HepG2 (cell line): Measurements from ENCODE around the gene VWA7. TPM values are rescaled to one million over a fixed set of nuclear protein-coding genes. Genes with fewer than 3 reads are reported as not detected.

Source experiments
- AHDC1 ChIP-seq: sonication (generic); formaldehyde crosslinking; IDR thresholded peaks from 2 replicates; pipeline ENCODE4 v1.5.1; 2020; ENCODE audit warnings: mild to moderate bottlenecking, missing genetic modification reagents, borderline replicate concordance
- CREBL2 ChIP-seq: sonication (generic); formaldehyde crosslinking; IDR thresholded peaks from 2 replicates; pipeline ENCODE4 v1.8.1; 2023; ENCODE audit warnings: missing genetic modification reagents, mild to moderate bottlenecking, borderline replicate concordance
- DZIP1 ChIP-seq: sonication (generic); formaldehyde crosslinking; IDR thresholded peaks from 2 replicates; pipeline ENCODE4 v1.5.0; 2020; ENCODE audit warnings: mild to moderate bottlenecking, missing genetic modification reagents
- ESRRA ChIP-seq: sonication (generic); formaldehyde crosslinking; IDR thresholded peaks from 2 replicates; pipeline ENCODE4 v1.5.1; 2020; ENCODE audit warnings: mild to moderate bottlenecking, low read depth, missing genetic modification reagents
- FOXO4 ChIP-seq: sonication (generic); formaldehyde crosslinking; conservative IDR thresholded peaks from 2 replicates; pipeline ENCODE4 v1.8.1; 2023; ENCODE audit warnings: missing genetic modification reagents
- HNRNPLL ChIP-seq: fragments of 200-400 bp; formaldehyde crosslinking; IDR thresholded peaks from 2 replicates; pipeline ENCODE4 v1.6.1; 2017; ENCODE audit warnings: mild to moderate bottlenecking, low read depth, low read length; ENCODE audit not compliant: poor library complexity, severe bottlenecking
- LBX2 ChIP-seq: sonication (generic); formaldehyde crosslinking; IDR thresholded peaks from 2 replicates; pipeline ENCODE4 v1.5.0; 2020; ENCODE audit warnings: missing genetic modification reagents, mild to moderate bottlenecking, borderline replicate concordance
- MEF2D ChIP-seq: sonication (generic); formaldehyde crosslinking; IDR thresholded peaks from 2 replicates; pipeline ENCODE4 v1.5.1; 2020; ENCODE audit warnings: mild to moderate bottlenecking, missing genetic modification reagents
- POLR2G ChIP-seq: fragments of 200-400 bp; formaldehyde crosslinking; IDR thresholded peaks from 2 replicates; pipeline ENCODE4 v1.6.1; 2018; ENCODE audit warnings: mild to moderate bottlenecking, low read depth, low read length, moderate library complexity
- RAD21 ChIP-seq: fragments of 450-650 bp; formaldehyde crosslinking; IDR thresholded peaks from 2 replicates; pipeline ENCODE4 v1.5.0; 2020; ENCODE audit warnings: mild to moderate bottlenecking
- RFXANK ChIP-seq: IDR thresholded peaks from 2 replicates; pipeline ENCODE4 v1.6.1; 2016
- ZBTB44 ChIP-seq: sonication (generic); formaldehyde crosslinking; IDR thresholded peaks from 2 replicates; pipeline ENCODE4 v1.4.0; 2020; ENCODE audit warnings: missing genetic modification reagents
- ZC3H13 ChIP-seq: sonication (generic); formaldehyde crosslinking; IDR thresholded peaks from 2 replicates; pipeline ENCODE4 v1.8.1; 2023; ENCODE audit warnings: mild to moderate bottlenecking, missing genetic modification reagents, moderate library complexity
- ZFP82 ChIP-seq: sonication (generic); formaldehyde crosslinking; IDR thresholded peaks from 2 replicates; pipeline ENCODE4 v1.5.1; 2020; ENCODE audit warnings: mild to moderate bottlenecking, missing genetic modification reagents, borderline replicate concordance
- polyA plus RNA-seq, 8 experiments: library from polyadenylated mRNA; depleted of rRNA in 3 of 8; stranded (reverse) in 7 of 8; unstranded in 1 of 8; fragments of >200 nt; fragmentation: Illumina TruSeq in 4 of 8; extraction: Trizol in 4 of 8; gene quantifications; 2 replicates each; pipeline versions ENCODE4 v1.2.1 to v1.2.3, GENCODE V29; 2011 to 2016; ENCODE audit warnings: low read depth in 4 of 8, missing spikeins in 1 of 8, mixed read lengths in 1 of 8; ENCODE audit not compliant: insufficient read depth in 1 of 8
- total RNA-seq, 5 experiments: library from RNA; depleted of rRNA; stranded (reverse); fragments of >200 nt; fragmentation: Illumina TruSeq; extraction: Trizol; gene quantifications; 2 replicates each; pipeline ENCODE4 v1.2.3, GENCODE V29; 2016; ENCODE audit warnings: low read depth in 1 of 5

The VWA7 gene
- total and polyA plus RNA-seq, 2 of the 13 experiments (the other 11 are each of a cell fraction or from before 2014, with no cell fraction given), result 0.86 to 3.3 TPM

GRCh38 chr6:31776989-31777666, at the start of gene VWA7 (continued):
- TF ChIP-seq CREBL2 (no peak), MEF2D (CRISPR knock-in tag) (peak; percentile 94), FOXO4 (CRISPR knock-in tag) (no peak), LBX2 (CRISPR knock-in tag) (0 out of 2 replicates have a peak, but pooled peaks have one; percentile 53), AHDC1 (CRISPR knock-in tag) (peak; percentile 72), ESRRA (CRISPR knock-in tag) (peak; percentile 20; the same call in 1 of the 2 replicates), RFXANK (CRISPR knock-in tag) (no peak), ZC3H13 (CRISPR knock-in tag) (peak; percentile 68; the same call in 1 of the 2 replicates), ZFP82 (CRISPR knock-in tag) (0 out of 2 replicates have a peak, but pooled peaks have one; percentile 47), DZIP1 (CRISPR knock-in tag) (no peak), POLR2G (peak; percentile 82), HNRNPLL (peak; percentile 31), ZBTB44 (CRISPR knock-in tag) (no peak), RAD21 (CRISPR knock-in tag) (no peak)
